Measurements from ENCODE around the gene BRINP2. TPM values are rescaled to one million over a fixed set of nuclear protein-coding genes. Genes with fewer than 3 reads are reported as not detected.

BRINP2 gene, protein sequence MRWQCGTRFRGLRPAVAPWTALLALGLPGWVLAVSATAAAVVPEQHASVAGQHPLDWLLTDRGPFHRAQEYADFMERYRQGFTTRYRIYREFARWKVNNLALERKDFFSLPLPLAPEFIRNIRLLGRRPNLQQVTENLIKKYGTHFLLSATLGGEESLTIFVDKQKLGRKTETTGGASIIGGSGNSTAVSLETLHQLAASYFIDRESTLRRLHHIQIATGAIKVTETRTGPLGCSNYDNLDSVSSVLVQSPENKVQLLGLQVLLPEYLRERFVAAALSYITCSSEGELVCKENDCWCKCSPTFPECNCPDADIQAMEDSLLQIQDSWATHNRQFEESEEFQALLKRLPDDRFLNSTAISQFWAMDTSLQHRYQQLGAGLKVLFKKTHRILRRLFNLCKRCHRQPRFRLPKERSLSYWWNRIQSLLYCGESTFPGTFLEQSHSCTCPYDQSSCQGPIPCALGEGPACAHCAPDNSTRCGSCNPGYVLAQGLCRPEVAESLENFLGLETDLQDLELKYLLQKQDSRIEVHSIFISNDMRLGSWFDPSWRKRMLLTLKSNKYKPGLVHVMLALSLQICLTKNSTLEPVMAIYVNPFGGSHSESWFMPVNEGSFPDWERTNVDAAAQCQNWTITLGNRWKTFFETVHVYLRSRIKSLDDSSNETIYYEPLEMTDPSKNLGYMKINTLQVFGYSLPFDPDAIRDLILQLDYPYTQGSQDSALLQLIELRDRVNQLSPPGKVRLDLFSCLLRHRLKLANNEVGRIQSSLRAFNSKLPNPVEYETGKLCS
- not detected for total RNA-seq

DNA sequence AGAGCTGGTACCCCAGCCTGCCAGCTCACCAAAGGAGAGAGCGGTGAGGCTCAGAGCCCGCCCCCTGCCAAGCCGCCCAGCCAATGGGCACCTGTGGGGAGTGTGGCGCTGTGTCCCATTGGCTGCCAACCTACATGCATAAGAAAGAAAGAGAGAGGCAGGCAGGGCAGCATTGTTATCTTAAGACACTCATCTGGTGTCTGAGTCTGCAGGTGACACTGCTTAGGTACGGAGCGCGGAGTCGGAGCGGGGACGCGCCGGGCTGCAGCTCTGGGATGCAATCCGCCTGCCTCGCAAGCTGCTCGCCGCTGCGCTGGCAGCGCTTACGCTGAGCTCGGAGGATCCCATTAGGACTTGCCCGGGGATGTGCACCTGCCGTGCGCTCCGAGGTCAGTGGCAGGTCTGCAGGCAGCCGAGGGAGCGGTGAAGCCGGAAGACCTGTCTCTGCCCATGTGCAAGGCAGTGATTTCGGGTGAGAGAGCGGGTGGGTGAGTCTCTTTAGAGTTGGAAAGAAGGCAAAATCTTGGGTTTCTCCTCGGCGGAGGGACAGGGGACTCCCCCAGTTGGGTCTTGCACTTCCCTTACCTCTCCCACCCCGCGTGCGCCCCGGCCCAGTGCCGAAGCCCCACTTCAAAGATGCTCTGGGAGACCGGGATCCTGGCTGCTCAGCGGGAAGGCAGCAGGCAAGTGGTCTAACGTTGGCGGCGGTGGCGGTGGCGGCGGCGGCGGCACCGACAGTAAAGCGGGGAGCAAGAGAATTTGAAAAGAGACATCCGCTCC, at the start of gene BRINP2:
TSS of gene BRINP2 (plus strand) at position 203 of the 780 bp plus-strand sequence. CDS start 58,919 bp downstream, outside the sequence.
- Mint-ChIP-seq H3K9me3 (no peaks in the 10 kb centered on the region), H3K27ac (no peak within 1 kb of the TSS), H3K4me3 (no peak within 1 kb of the TSS), H3K27me3 (peaks cover 11% of the 10 kb centered on the region), H3K4me1 (ENCODE audit: low read depth) (no peaks in the 10 kb centered on the region), H3K36me3 (no peaks in the 10 kb centered on the region)
- ChIA-PET CTCF (interaction anchor here (1.0 kb wide), 1 partner anchor 10 kb away, joined by 3 read pairs; no protein-coding TSS in a partner anchor), POLR2A (no interaction called here)
- DNase-seq = no peak
- intact Hi-C loops (cut with micrococcal nuclease) = no loop called here

DNA sequence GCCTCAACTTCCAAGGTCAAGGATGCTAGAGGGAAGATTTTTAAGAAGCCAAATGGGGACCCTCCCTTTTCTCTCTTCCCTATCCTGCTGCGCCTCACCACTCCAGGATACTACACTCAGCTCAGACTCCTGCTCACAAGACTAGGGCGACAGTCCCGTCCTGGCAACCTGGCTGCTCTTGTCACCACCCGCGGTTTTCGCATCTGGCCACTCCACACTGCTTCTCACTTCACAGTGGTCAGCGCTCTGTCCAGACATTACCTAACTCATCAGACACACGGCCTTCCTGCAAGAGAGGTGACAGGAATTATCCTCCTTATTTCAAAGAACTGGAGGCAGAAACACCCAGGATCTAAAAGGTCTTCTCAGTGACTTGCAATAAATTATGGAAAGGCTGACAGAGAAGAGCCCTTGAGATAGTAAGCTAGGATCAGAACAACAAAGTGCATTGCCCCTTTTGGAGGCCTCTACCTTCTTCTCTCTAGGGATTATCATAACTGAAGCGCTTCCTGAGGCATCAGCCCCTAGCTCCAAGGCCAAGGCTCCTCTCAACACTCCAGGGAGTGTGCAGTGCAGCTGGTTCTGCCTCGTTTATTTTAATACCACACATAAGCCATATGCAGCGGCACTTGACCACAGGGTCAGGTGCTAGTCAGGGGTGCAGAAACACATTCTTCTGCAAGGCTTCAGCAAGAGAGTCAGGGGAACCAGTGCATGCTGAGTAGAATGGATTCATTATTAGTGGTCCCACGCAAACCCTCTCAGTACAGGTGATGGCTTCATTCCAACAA, 48.1 kb upstream of the BRINP2 start:
- H3K36me3 Mint-ChIP-seq = no peaks in the 10 kb centered on the region
- no peak for DNase-seq
- H3K27me3 Mint-ChIP-seq = peaks cover 2% of the 10 kb centered on the region
- no peak overlapping the region for H3K4me3 Mint-ChIP-seq
- intact Hi-C loops (cut with micrococcal nuclease) = no loop called here
- no peak overlapping the region for H3K27ac Mint-ChIP-seq
- H3K9me3 Mint-ChIP-seq = no peaks in the 10 kb centered on the region
- POLR2A ChIA-PET = no interaction called here
- CTCF ChIA-PET = no interaction called here
- no peaks in the 10 kb centered on the region for H3K4me1 Mint-ChIP-seq (ENCODE audit: low read depth)

DNA sequence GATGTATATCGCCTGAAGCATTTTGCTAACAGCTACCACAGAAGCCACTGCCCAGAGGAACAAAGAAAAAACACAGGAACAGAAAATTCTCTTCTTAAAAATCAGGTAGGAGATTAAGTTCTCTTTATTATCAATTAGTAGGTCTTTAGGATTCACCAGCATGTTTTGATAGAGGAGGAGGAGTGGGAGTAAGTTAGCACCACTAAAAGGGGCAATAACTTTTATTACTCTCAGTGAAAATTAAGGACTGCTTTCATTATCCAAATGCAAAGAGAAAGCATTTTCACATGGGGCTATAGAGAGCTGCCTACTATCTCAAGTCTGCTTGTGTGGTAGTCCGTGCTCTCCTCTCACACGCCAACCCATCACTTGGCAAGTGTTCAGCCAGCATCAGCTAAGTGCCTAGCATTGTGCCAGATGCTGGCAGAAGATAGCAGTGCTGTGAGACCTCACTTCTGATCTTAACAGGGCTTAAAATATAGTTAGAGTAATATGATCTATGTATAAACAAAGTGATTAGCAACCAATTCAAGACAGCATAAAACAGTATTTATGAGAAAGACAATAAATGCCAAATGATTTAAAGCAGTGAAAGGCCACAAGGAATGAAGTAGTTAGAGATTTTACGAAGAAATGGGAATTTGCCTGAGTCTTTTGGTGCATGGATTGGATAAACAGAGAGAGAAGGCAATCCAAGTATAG, 46.0 kb upstream of the BRINP2 start:
- POLR2A ChIA-PET = no interaction called here
- no peak overlapping the region for H3K4me3 Mint-ChIP-seq
- H3K27ac Mint-ChIP-seq = no peak overlapping the region

DNA sequence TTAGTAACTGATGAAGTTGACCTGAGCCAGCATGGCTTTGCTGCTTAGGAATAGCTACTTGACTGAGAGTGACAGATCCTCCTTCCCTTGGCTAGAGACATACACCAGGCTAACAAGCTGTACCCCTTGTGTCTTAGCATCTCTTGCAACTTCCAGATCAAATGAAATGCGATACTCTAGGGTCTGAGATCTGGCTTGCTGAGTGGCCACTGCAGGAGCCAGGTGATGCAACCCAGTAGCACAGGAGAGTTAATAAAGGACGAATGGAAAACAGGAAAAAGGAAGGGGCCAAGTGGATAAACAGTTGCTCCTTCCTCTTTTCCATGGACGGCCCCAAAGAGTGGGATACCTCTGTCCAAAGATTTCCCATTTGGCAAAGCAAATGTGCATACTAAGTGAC, 44.5 kb upstream of the BRINP2 start:
- POLR2A ChIA-PET = no interaction called here
- intact Hi-C loops (cut with micrococcal nuclease) = no loop called here
- H3K27me3 Mint-ChIP-seq = no peaks in the 10 kb centered on the region

More for the DNA sequence above, 46.0 kb upstream of the BRINP2 start:
- no peaks in the 10 kb centered on the region for H3K4me1 Mint-ChIP-seq (ENCODE audit: low read depth)
- intact Hi-C loops (cut with micrococcal nuclease) = no loop called here
- H3K36me3 Mint-ChIP-seq = no peaks in the 10 kb centered on the region
- H3K9me3 Mint-ChIP-seq = no peaks in the 10 kb centered on the region
- DNase-seq = no peak
- no peaks in the 10 kb centered on the region for H3K27me3 Mint-ChIP-seq
- CTCF ChIA-PET = no interaction called here

DNA sequence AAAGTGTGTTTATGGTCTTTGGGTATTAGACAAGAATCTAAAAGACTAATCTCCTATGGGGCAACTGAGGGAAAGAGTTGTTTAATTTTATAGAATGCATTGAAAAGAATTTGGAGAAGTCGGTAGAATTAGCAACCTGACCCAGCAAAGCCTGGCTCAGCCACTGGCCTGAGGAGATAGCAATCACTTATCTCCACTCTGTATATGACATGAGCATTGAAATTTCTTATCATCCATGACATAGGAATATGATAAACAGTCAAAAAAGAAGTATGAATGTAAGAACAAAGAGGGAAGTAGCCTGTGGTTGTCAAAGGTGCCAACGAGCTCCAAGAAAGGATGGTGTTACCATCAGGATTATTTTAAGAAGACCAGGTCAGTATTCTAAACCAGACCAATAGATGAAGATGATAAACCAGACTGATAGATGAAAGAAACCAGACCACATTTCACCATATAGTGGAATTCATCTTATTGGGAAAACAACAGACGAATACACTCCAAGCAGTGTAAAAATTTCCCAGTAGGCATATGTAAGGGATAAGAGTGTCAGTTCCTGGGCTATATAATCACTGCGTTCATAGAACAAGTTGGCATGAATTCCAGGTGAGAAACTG, 42.0 kb upstream of the BRINP2 start:
- Mint-ChIP-seq H3K27me3 (no peaks in the 10 kb centered on the region), H3K27ac (no peak overlapping the region), H3K4me1 (ENCODE audit: low read depth) (no peaks in the 10 kb centered on the region), H3K36me3 (no peaks in the 10 kb centered on the region), H3K4me3 (no peak overlapping the region), H3K9me3 (no peaks in the 10 kb centered on the region)
- no peak for DNase-seq
- CTCF ChIA-PET = no interaction called here
- intact Hi-C loops (cut with micrococcal nuclease) = no loop called here
- POLR2A ChIA-PET = no interaction called here

More for the DNA sequence above, 44.5 kb upstream of the BRINP2 start:
- no peaks in the 10 kb centered on the region for H3K4me1 Mint-ChIP-seq (ENCODE audit: low read depth)
- no peaks in the 10 kb centered on the region for H3K9me3 Mint-ChIP-seq
- no peak overlapping the region for H3K27ac Mint-ChIP-seq
- no peak overlapping the region for H3K4me3 Mint-ChIP-seq
- DNase-seq = no peak
- CTCF ChIA-PET = no interaction called here
- H3K36me3 Mint-ChIP-seq = no peaks in the 10 kb centered on the region

DNA sequence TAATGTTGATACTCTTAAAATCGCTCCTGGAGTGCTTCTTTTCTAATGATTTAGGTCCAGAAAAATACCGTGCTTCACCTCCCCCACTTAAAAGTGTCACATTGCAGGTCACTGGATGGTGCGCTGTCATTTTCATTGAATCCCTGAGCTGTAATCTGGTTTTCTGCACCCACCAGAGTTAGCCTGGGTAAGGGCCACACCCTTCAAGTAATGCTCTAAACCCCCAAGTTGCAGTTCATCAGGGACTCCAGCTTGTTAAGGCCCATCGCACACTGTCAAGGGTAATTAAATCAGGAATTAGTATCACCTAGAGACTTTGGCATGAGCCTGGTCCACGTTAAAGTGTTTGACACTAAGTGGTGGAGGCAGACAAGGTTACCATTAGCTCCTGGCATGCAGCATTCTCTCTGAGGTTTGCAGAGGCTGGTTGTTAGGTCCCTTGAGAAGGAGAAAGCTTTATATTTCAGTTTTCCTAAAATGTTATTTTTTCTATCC, 40.3 kb upstream of the BRINP2 start:
- Mint-ChIP-seq H3K27me3 (no peaks in the 10 kb centered on the region), H3K4me3 (no peak overlapping the region), H3K27ac (no peak overlapping the region), H3K4me1 (ENCODE audit: low read depth) (no peaks in the 10 kb centered on the region), H3K9me3 (no peaks in the 10 kb centered on the region), H3K36me3 (no peaks in the 10 kb centered on the region)
- ChIA-PET POLR2A (no interaction called here), CTCF (no interaction called here)
- intact Hi-C loops (cut with micrococcal nuclease) = no loop called here
- DNase-seq = no peak

DNA sequence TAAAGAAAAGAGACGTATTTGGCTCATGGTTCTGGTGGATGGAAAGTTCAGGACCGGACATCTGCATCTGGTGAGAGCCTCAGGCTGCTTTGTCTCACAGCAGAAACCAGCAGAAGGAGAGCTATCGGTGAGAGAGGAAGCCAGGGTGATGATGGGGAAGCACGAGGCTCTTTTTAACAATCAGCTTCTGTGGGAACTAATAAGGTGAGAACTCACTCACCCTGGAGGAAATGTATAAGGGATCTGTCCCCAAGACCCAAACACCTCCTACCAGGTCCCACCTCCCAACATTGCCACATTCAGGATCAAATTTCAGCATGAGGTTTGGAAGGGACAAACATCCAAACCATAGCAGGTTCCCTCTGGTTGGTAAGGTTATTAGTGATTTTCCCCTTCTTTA, 39.0 kb upstream of the BRINP2 start:
- CTCF ChIA-PET = no interaction called here
- POLR2A ChIA-PET = no interaction called here
- Mint-ChIP-seq H3K4me1 (ENCODE audit: low read depth) (no peaks in the 10 kb centered on the region), H3K27me3 (no peaks in the 10 kb centered on the region), H3K27ac (no peak overlapping the region), H3K9me3 (no peaks in the 10 kb centered on the region), H3K4me3 (no peak overlapping the region), H3K36me3 (no peaks in the 10 kb centered on the region)
- no peak for DNase-seq
- intact Hi-C loops (cut with micrococcal nuclease) = no loop called here

DNA sequence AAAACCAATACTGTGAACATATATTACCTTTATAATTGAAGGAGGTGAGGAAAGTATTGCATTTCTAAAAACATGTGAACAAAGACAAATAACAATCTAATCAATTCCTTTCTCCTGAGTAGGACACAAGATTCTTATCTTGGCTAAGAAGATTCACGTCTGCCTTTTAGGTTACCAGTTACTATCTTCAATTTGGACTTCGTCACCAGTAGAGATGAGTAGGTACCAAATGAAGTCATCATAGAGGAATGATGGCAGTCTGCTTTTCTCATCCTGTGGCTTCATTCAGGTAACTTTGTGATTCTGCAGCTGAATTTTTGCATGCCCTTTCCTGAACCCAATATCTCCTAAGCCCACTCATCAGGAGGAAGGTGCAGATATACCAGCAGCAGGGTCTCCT, 38.6 kb upstream of the BRINP2 start:
- H3K27ac Mint-ChIP-seq = no peak overlapping the region
- H3K9me3 Mint-ChIP-seq = no peaks in the 10 kb centered on the region
- CTCF ChIA-PET = no interaction called here
- POLR2A ChIA-PET = no interaction called here
- intact Hi-C loops (cut with micrococcal nuclease) = no loop called here
- no peak overlapping the region for H3K4me3 Mint-ChIP-seq
- H3K27me3 Mint-ChIP-seq = no peaks in the 10 kb centered on the region
- DNase-seq = no peak
- no peaks in the 10 kb centered on the region for H3K4me1 Mint-ChIP-seq (ENCODE audit: low read depth)
- no peaks in the 10 kb centered on the region for H3K36me3 Mint-ChIP-seq

DNA sequence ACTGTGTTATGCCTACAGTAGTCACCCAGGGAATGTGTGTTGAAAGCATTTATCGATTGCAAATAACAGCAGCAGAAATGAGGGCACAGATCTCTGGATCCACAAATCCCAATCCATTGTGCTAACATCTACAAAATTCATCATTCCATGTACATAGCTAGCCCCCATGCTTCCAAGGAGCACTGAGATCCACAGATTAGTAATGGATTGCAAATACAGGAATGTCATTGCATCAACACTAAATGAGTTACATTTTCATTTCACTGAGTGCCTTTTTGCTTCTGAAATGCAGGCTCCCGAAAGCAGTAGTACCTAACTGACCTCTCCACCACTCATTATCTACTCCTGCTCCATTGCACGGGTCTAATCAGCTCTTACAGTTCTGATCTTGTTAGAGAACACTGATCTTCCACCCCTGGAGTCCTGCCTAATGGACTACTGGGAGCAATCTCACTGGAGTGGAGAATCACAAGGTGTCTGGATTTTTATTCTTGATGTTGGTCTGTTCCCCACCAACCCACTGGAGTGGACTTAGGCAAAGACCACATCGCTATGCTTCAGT, 36.7 kb upstream of the BRINP2 start:
- no peaks in the 10 kb centered on the region for H3K36me3 Mint-ChIP-seq
- no peaks in the 10 kb centered on the region for H3K4me1 Mint-ChIP-seq (ENCODE audit: low read depth)
- CTCF ChIA-PET = no interaction called here
- H3K27ac Mint-ChIP-seq = no peak overlapping the region
- POLR2A ChIA-PET = no interaction called here
- DNase-seq = no peak
- intact Hi-C loops (cut with micrococcal nuclease) = no loop called here
- H3K9me3 Mint-ChIP-seq = no peaks in the 10 kb centered on the region
- no peaks in the 10 kb centered on the region for H3K27me3 Mint-ChIP-seq
- H3K4me3 Mint-ChIP-seq = no peak overlapping the region

DNA sequence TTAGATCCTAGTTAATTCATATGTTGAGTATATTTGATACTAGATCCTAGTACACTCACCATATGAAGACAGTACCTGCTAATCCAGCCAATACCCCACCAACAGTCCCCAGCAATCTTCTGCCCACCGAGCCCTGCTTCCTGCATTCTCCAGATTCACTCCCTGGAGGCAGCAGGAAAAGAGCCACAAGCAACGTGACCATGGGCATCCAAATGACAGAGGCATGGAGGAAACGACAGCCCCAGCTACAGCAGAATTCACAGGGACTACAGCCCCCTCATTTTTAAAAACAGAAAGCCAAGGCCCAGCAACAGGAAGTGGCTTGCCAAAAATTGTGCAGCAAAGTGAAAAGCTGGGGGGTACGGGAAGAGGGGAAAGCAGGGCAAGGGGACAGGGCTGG, 35.5 kb upstream of the BRINP2 start:
- intact Hi-C loops (cut with micrococcal nuclease) = no loop called here
- H3K27ac Mint-ChIP-seq = no peak overlapping the region
- no peak for DNase-seq
- no peaks in the 10 kb centered on the region for H3K9me3 Mint-ChIP-seq
- no peaks in the 10 kb centered on the region for H3K36me3 Mint-ChIP-seq
- no peak overlapping the region for H3K4me3 Mint-ChIP-seq
- no peaks in the 10 kb centered on the region for H3K27me3 Mint-ChIP-seq
- POLR2A ChIA-PET = no interaction called here
- CTCF ChIA-PET = no interaction called here
- no peaks in the 10 kb centered on the region for H3K4me1 Mint-ChIP-seq (ENCODE audit: low read depth)

DNA sequence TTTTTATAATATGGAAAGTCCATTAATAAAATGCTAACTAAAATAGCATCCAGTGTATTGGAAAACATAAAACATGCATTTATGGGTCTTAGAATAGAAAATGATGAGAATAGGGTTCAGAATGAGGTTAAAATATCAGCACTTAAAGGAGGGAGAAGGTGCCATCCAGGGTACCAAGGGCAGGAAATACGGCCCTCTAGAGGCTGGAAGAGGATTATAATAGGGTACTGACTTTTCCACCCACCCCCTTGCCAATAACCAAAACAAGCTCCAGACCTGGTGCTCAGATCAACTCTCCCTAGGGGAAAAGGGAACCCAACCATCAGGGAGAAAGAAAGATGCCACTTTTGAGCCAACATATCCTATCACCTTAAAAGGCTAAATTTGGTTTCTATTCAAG, 32.9 kb upstream of the BRINP2 start:
- intact Hi-C loops (cut with micrococcal nuclease) = no loop called here
- Mint-ChIP-seq H3K27me3 (no peaks in the 10 kb centered on the region), H3K4me3 (no peak overlapping the region), H3K4me1 (ENCODE audit: low read depth) (no peaks in the 10 kb centered on the region), H3K27ac (no peak overlapping the region), H3K9me3 (no peaks in the 10 kb centered on the region), H3K36me3 (no peaks in the 10 kb centered on the region)
- ChIA-PET POLR2A (no interaction called here), CTCF (no interaction called here)
- no peak for DNase-seq
